MM.1S (cell line): ENCODE data around the gene EFNA5.

Experiments used
- CTCF ChIP-seq: fragments of 300-600 bp; sonication (generic); IDR thresholded peaks from 2 replicates; pipeline ENCODE4 v1.5.1; 2016; ENCODE audit warnings: antibody characterized with exemption, low read length, mixed read lengths
- EZH2phosphoT487 ChIP-seq: fragments of 300-600 bp; sonication (generic); IDR thresholded peaks from 2 replicates; pipeline ENCODE4 v1.6.1; 2018; ENCODE audit warnings: antibody characterized with exemption, low read length

- no peak for TF ChIP-seq CTCF
- TF ChIP-seq EZH2phosphoT487 = no peak
Measured at GRCh38 chr5:107359916-107360234, 310.9 kb downstream of the EFNA5 start.
